Measurements from ENCODE around the gene HBS1L.

- TF ChIP-seq CTCF (IDR thresholded peaks at IDR 0.05) (no peak), MAX (IDR thresholded peaks at IDR 0.05; ENCODE audit: low read depth) (no peak), CHD2 (IDR thresholded peaks at IDR 0.05; ENCODE audit: low read length, partially characterized antibody) (no peak), IRF3 (IDR thresholded peaks at IDR 0.05; ENCODE audit: low read depth, low read length) (no peak), RAD21 (IDR thresholded peaks at IDR 0.05; ENCODE audit: low read length) (no peak), USF1 (IDR thresholded peaks at IDR 0.05; ENCODE audit: borderline replicate concordance, low read depth) (no peak)
These were observed 124.2 kb downstream of the HBS1L start for GRCh38 chr6:134930463-134930862.
